HEK293 (cell line): ENCODE data around the gene NFKBIE.

ENCODE experiments used
- CTCF ChIA-PET: fragments of 350-600 bp; formaldehyde crosslinking; extraction: SDS; loops from one replicate; lab custom pipeline; 2021; ENCODE audit warnings: antibody characterized with exemption; lab: Yijun Ruan, JAX
- POLR2A ChIA-PET: fragments of 300-600 bp; formaldehyde crosslinking; extraction: SDS; loops from one replicate; lab custom pipeline; 2020; ENCODE audit warnings: antibody characterized with exemption, inconsistent platforms; lab: Yijun Ruan, JAX
- H3K27ac ChIP-seq: fragments of 200-500 bp; sonication (Bioruptor generic); 2 replicates; pipeline ENCODE4 v1.5.1; 2014; ENCODE audit warnings: low read depth, low read length, control low read depth, inconsistent platforms; ENCODE audit errors: extremely low read depth
- H3K36me3 ChIP-seq, 2 experiments: fragments of 200-500 bp in 1 of 2; sonication (Bioruptor generic) in 1 of 2; 1 replicate in 1 of 2; 2 replicates in 1 of 2; pipeline ENCODE4 v1.5.1; 2014 to 2017; ENCODE audit warnings: inconsistent platforms in 2 of 2, low read length in 2 of 2; ENCODE audit not compliant: control insufficient read depth in 2 of 2, insufficient read depth in 1 of 2
- H3K4me1 ChIP-seq: fragments of 200-500 bp; sonication (Bioruptor generic); 2 replicates; pipeline ENCODE4 v1.5.1; 2014; ENCODE audit warnings: mild to moderate bottlenecking, low read length, inconsistent platforms; ENCODE audit not compliant: control insufficient read depth, insufficient read depth
- H3K4me3 ChIP-seq: 2 replicates; pipeline ENCODE4 v1.5.1; 2011; ENCODE audit warnings: low read depth, mild to moderate bottlenecking, control low read depth, low read length, moderate library complexity
- H3K9me3 ChIP-seq: fragments of 200-500 bp; sonication (Bioruptor generic); 2 replicates; pipeline ENCODE4 v1.5.1; 2014; ENCODE audit warnings: low read depth, low read length, inconsistent platforms; ENCODE audit not compliant: control insufficient read depth, insufficient read depth
- ELK4 ChIP-seq: IDR thresholded peaks from 2 replicates; pipeline ENCODE4 v1.6.1; 2011; ENCODE audit warnings: mild to moderate bottlenecking, low read depth, low read length, borderline replicate concordance
- FEZF1 ChIP-seq: fragments of 450-650 bp; formaldehyde crosslinking; IDR thresholded peaks from 2 replicates; pipeline ENCODE4 v1.5.1; 2016; ENCODE audit warnings: missing biosample characterization, missing genetic modification characterization
- GLIS1 ChIP-seq: fragments of 450-650 bp; formaldehyde crosslinking; IDR thresholded peaks from 2 replicates; pipeline ENCODE4 v1.5.1; 2016; ENCODE audit warnings: missing biosample characterization, missing genetic modification characterization
- HIC1 ChIP-seq: fragments of 450-650 bp; formaldehyde crosslinking; IDR thresholded peaks from 2 replicates; pipeline ENCODE4 v1.5.1; 2016; ENCODE audit warnings: missing biosample characterization, missing genetic modification characterization
- KLF9 ChIP-seq: fragments of 450-650 bp; formaldehyde crosslinking; IDR thresholded peaks from 2 replicates; pipeline ENCODE4 v1.5.1; 2016; ENCODE audit warnings: missing biosample characterization, missing genetic modification characterization, low read depth
- MYNN ChIP-seq: fragments of 450-650 bp; formaldehyde crosslinking; IDR thresholded peaks from 2 replicates; pipeline ENCODE4 v1.5.1; 2016; ENCODE audit warnings: missing biosample characterization, missing genetic modification characterization, borderline replicate concordance
- SCRT2 ChIP-seq: fragments of 450-650 bp; formaldehyde crosslinking; IDR thresholded peaks from 2 replicates; pipeline ENCODE4 v1.5.1; 2016; ENCODE audit warnings: missing biosample characterization, missing genetic modification characterization
- ZBTB21 ChIP-seq: fragments of 450-650 bp; formaldehyde crosslinking; IDR thresholded peaks from 2 replicates; pipeline ENCODE4 v1.5.1; 2017; ENCODE audit warnings: missing biosample characterization, missing genetic modification characterization
- ZBTB44 ChIP-seq: fragments of 450-650 bp; IDR thresholded peaks from 2 replicates; pipeline ENCODE4 v1.5.1; 2018; ENCODE audit warnings: missing biosample characterization, mild to moderate bottlenecking, missing genetic modification characterization
- ZFP69B ChIP-seq: fragments of 450-650 bp; formaldehyde crosslinking; IDR thresholded peaks from 2 replicates; pipeline ENCODE4 v1.5.1; 2016; ENCODE audit warnings: missing biosample characterization, missing genetic modification characterization
- ZNF133 ChIP-seq: fragments of 450-650 bp; formaldehyde crosslinking; IDR thresholded peaks from 2 replicates; pipeline ENCODE4 v1.5.1; 2016; ENCODE audit warnings: missing biosample characterization, missing genetic modification characterization
- ZNF18 ChIP-seq: fragments of 450-650 bp; formaldehyde crosslinking; IDR thresholded peaks from 2 replicates; pipeline ENCODE4 v1.5.1; 2016; ENCODE audit warnings: missing biosample characterization, missing genetic modification characterization
- ZNF214 ChIP-seq: fragments of 450-650 bp; formaldehyde crosslinking; IDR thresholded peaks from 2 replicates; pipeline ENCODE4 v1.5.1; 2017; ENCODE audit warnings: missing biosample characterization, mild to moderate bottlenecking, missing genetic modification characterization, borderline replicate concordance
- ZNF488 ChIP-seq: fragments of 450-650 bp; formaldehyde crosslinking; IDR thresholded peaks from 2 replicates; pipeline ENCODE4 v1.5.1; 2016; ENCODE audit warnings: missing biosample characterization, missing genetic modification characterization
- ZNF501 ChIP-seq: fragments of 450-650 bp; formaldehyde crosslinking; IDR thresholded peaks from 2 replicates; pipeline ENCODE4 v1.5.1; 2016; ENCODE audit warnings: missing biosample characterization, missing genetic modification characterization
- ZNF518A ChIP-seq: fragments of 450-650 bp; formaldehyde crosslinking; conservative IDR thresholded peaks from 2 replicates; pipeline ENCODE4 v1.5.1; 2016; ENCODE audit warnings: low read depth, missing biosample characterization, missing genetic modification characterization
- ZNF530 ChIP-seq: fragments of 450-650 bp; formaldehyde crosslinking; IDR thresholded peaks from 2 replicates; pipeline ENCODE4 v1.5.1; 2016; ENCODE audit warnings: low read depth, missing biosample characterization, missing genetic modification characterization
- ZNF571 ChIP-seq: fragments of 450-650 bp; formaldehyde crosslinking; IDR thresholded peaks from 2 replicates; pipeline ENCODE4 v1.5.0; 2017; ENCODE audit warnings: missing biosample characterization, missing genetic modification characterization
- ZNF692 ChIP-seq: fragments of 450-650 bp; formaldehyde crosslinking; IDR thresholded peaks from 2 replicates; pipeline ENCODE4 v1.5.1; 2016; ENCODE audit warnings: missing biosample characterization, missing genetic modification characterization

The NFKBIE gene

GRCh38 chr6:44277763-44278162 is 12.4 kb upstream of the NFKBIE start (continued):
- TF ChIP-seq ZNF18 = no peak
- peak; percentile 52; the same call in 1 of the 2 replicates for TF ChIP-seq GLIS1 (tag by site-specific recombination)
- TF ChIP-seq ZNF488 (tag by site-specific recombination) = no peak
- no peak for TF ChIP-seq SCRT2
- no peak for TF ChIP-seq ZBTB21
- no peak for TF ChIP-seq HIC1 (tag by site-specific recombination)
- TF ChIP-seq ELK4 = no peak
- TF ChIP-seq ZNF530 (tag by site-specific recombination) = no peak

- no peak overlapping the region for H3K27ac ChIP-seq
- no peaks in the 10 kb centered on the region for H3K36me3 ChIP-seq
- H3K4me3 ChIP-seq = no peak overlapping the region
- ChIA-PET POLR2A (interaction anchor here (0.6 kb wide), 1 partner anchor 1330 kb away, joined by 4 read pairs; no protein-coding TSS in a partner anchor), CTCF (interaction anchor here (1.4 to 4.7 kb wide), 2 partner anchors 8 to 104 kb away, joined by 3 to 32 read pairs; partner anchors contain the start of gene TMEM151B)
- H3K4me1 ChIP-seq = no peaks in the 10 kb centered on the region
- H3K9me3 ChIP-seq = no peaks in the 10 kb centered on the region
- TF ChIP-seq ZNF501 (tag by site-specific recombination) = no peak
- TF ChIP-seq ZNF518A (tag by site-specific recombination) = no peak
- TF ChIP-seq ZNF133 = no peak
- TF ChIP-seq KLF9 (tag by site-specific recombination) = no peak
- no peak for TF ChIP-seq ZBTB44 (tag by site-specific recombination)
- TF ChIP-seq FEZF1 (tag by site-specific recombination) = no peak
- no peak for TF ChIP-seq ZNF571 (tag by site-specific recombination)
- TF ChIP-seq ZFP69B (tag by site-specific recombination) = peak; percentile 83
- TF ChIP-seq MYNN (tag by site-specific recombination) = no peak
- no peak for TF ChIP-seq ZNF214 (tag by site-specific recombination)
- TF ChIP-seq ZNF692 (tag by site-specific recombination) = peak; percentile 83
These were observed 11.6 kb upstream of the NFKBIE start for GRCh38 chr6:44276667-44277640.
